Gastroesophageal sphincter (tissue), 3 donors: ENCODE measurements around the gene BORCS5.

Experiments used
- EP300 ChIP-seq: sonication (generic); formaldehyde crosslinking; IDR thresholded peaks from one replicate; pipeline ENCODE4 v1.6.1; 2017; ENCODE audit warnings: antibody characterized with exemption, mild to moderate bottlenecking
- TF ChIP-seq, protein P1 (sequence below), 4 experiments: fragments of 200-600 bp in 2 of 4; fragments of 450-650 bp in 2 of 4; sonication (generic) in 1 of 4; IDR thresholded peaks; one replicate each; pipeline ENCODE4 v1.5.1; 2017 to 2019; ENCODE audit warnings: antibody characterized with exemption in 4 of 4, mild to moderate bottlenecking in 2 of 4, moderate library complexity in 2 of 4

DNA sequence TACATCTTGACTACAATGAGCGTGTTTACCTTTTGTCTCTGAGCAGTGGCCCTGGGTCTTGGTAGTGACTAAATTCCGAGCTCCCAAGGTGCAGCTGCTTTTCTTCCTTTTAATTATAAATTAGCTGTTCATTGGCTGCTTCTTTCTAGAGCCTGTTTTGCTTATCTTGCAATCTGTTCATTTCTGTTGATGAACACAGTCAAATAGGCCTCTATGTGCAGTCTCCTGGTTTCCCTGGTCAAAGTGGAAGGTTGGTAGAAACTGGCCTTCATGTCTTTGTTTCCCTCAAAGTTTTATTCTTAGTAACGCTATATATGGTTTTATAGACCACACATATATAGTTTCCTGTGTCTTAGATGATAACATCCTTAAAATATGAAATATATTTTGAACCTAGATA lies 111.7 kb downstream of the BORCS5 start:
- TF ChIP-seq EP300, result no peak
- TF ChIP-seq, protein P1, sequence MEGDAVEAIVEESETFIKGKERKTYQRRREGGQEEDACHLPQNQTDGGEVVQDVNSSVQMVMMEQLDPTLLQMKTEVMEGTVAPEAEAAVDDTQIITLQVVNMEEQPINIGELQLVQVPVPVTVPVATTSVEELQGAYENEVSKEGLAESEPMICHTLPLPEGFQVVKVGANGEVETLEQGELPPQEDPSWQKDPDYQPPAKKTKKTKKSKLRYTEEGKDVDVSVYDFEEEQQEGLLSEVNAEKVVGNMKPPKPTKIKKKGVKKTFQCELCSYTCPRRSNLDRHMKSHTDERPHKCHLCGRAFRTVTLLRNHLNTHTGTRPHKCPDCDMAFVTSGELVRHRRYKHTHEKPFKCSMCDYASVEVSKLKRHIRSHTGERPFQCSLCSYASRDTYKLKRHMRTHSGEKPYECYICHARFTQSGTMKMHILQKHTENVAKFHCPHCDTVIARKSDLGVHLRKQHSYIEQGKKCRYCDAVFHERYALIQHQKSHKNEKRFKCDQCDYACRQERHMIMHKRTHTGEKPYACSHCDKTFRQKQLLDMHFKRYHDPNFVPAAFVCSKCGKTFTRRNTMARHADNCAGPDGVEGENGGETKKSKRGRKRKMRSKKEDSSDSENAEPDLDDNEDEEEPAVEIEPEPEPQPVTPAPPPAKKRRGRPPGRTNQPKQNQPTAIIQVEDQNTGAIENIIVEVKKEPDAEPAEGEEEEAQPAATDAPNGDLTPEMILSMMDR (IDR thresholded peaks at IDR 0.05), result no peak
